Body of pancreas (tissue), 4 donors: ENCODE measurements around the gene BEST1. TPM values are rescaled to one million over a fixed set of nuclear protein-coding genes. Genes with fewer than 3 reads are reported as not detected.
A peak's percentile ranks its signal among the peaks of the same experiment; 100 is the strongest.
"Not testable (repeated sequence)": the region's sequence is repeated elsewhere in the genome, so short reads cannot be mapped to it uniquely, and the experiment has no call there.

Experiments used
- ATAC-seq: fragments of 150-250 bp; one replicate; pipeline ENCODE4 v1.9.1; 2016
- DNase-seq, 4 donors: peaks; one replicate each; pipeline ENCODE4 v3.0.0-alpha.2; 2019
- H3K27ac ChIP-seq, 4 donors: fragments of 200-600 bp; sonication (generic); 1 replicate in 3 of 4; 2 replicates in 1 of 4; pipeline versions ENCODE4 v1.5.1 to v1.6.1; 2016 to 2019; ENCODE audit warnings: mild to moderate bottlenecking in 1 of 4, mixed read lengths in 1 of 4, moderate library complexity in 1 of 4
- H3K27me3 ChIP-seq, 2 donors: fragments of 200-600 bp; sonication (generic); one replicate each; pipeline ENCODE4 v1.6.0; 2016; ENCODE audit warnings: mild to moderate bottlenecking in 1 of 2
- H3K36me3 ChIP-seq, 2 donors: fragments of 200-600 bp; sonication (generic); replicated peaks in 1 of 2; 2 replicates each; pipeline ENCODE4 v1.5.1; 2016; ENCODE audit warnings: low read depth in 2 of 2; ENCODE audit not compliant: insufficient read depth in 1 of 2
- H3K4me1 ChIP-seq: fragments of 200-600 bp; sonication (generic); one replicate; pipeline ENCODE4 v1.6.0; 2016
- H3K4me3 ChIP-seq, 2 donors: fragments of 200-600 bp; sonication (generic); 1 replicate in 1 of 2; 2 replicates in 1 of 2; pipeline ENCODE4 v1.5.1; 2016 to 2019
- H3K9me3 ChIP-seq, 3 donors: fragments of 200-600 bp; sonication (generic); 1 replicate in 2 of 3; 2 replicates in 1 of 3; pipeline ENCODE4 v1.5.1; 2016
- CTCF ChIP-seq, 7 experiments: fragments of 450-650 bp in 4 of 7; fragments of 200-600 bp in 3 of 7; sonication (generic) in 3 of 7; IDR thresholded peaks; one replicate each; pipeline ENCODE4 v1.5.1; 2016 to 2019; ENCODE audit warnings: antibody characterized with exemption in 7 of 7
- POLR2A ChIP-seq, 3 donors: fragments of 450-650 bp; IDR thresholded peaks; one replicate each; pipeline ENCODE4 v1.6.1; 2016; ENCODE audit warnings: antibody characterized with exemption in 3 of 3, mild to moderate bottlenecking in 2 of 3
- WGBS, 2 donors: methylation state at CpG; one replicate each; pipeline ENCODE4 v1.1.5; 2017; 5-methylcytosine and 5-hydroxymethylcytosine counted together
- intact Hi-C: fragments of 100-400 bp; cut with DNase I; formaldehyde crosslinking; loops from one replicate; pipeline ENCODE4 v1.15.1; 2023
- total RNA-seq, 2 donors: library from RNA; depleted of rRNA; stranded (reverse); fragments of >200 nt; gene quantifications; one replicate each; pipeline ENCODE4 v1.1.0, GENCODE V29; 2016

BEST1 gene
- total RNA-seq, 2 donors from 2014 or later: 1.6 to 2.6 TPM

- intact Hi-C loops: no loop called here
- Histone ChIP-seq H3K9me3 (no peaks in the 10 kb centered on the region), H3K27ac (peak overlapping the region; percentile 39 to 99 (median 69)), H3K27me3 (no peaks in the 10 kb centered on the region), H3K4me1 (peaks cover 47% of the 10 kb centered on the region), H3K4me3 (no peak overlapping the region), H3K36me3 (peaks cover 0 to 13% of the 10 kb centered on the region in 2 donors)
- DNase-seq (peak in 1 of 4 donors; percentile 15), ATAC-seq (no peak)
- no peak for TF ChIP-seq POLR2A (IDR thresholded peaks at IDR 0.05)
- TF ChIP-seq CTCF (IDR thresholded peaks at IDR 0.05): no peak
- 85 to 89% methylated on average over 11 to 12 of the region's 12 CpGs for WGBS, 2 donors
Observed at GRCh38 chr11:61962213-61963015, 12.3 kb downstream of the BEST1 start.

- peaks cover 0 to 13% of the 10 kb centered on the region in 2 donors for H3K36me3 ChIP-seq
- H3K4me1 ChIP-seq: peaks cover 47% of the 10 kb centered on the region
- no peaks in the 10 kb centered on the region for H3K9me3 ChIP-seq
- intact Hi-C loops: no loop called here
- DNase-seq (peak in 1 of 4 donors; percentile 18), ATAC-seq (no peak)
- WGBS, 2 donors: 85 to 100% methylated on average over 2 to 3 of the region's 3 CpGs
- no peak overlapping the region for H3K4me3 ChIP-seq
- peak overlapping the region; percentile 14 to 99 (median 69) for H3K27ac ChIP-seq
- no peaks in the 10 kb centered on the region for H3K27me3 ChIP-seq
- TF ChIP-seq POLR2A (IDR thresholded peaks at IDR 0.05) (no peak), CTCF (IDR thresholded peaks at IDR 0.05) (no peak)
Observed at GRCh38 chr11:61963016-61963281, 12.8 kb downstream of the BEST1 start.

- peak overlapping the region in 3 of 4 donors; percentile 14 to 99 (median 98) for H3K27ac ChIP-seq
- DNase-seq (peak in 2 of 4 donors; percentile 15 to 60), ATAC-seq (no peak)
- no peak overlapping the region for H3K4me3 ChIP-seq
- H3K9me3 ChIP-seq: no peaks in the 10 kb centered on the region
- peaks cover 51% of the 10 kb centered on the region for H3K4me1 ChIP-seq
- TF ChIP-seq CTCF (IDR thresholded peaks at IDR 0.05) (no peak), POLR2A (IDR thresholded peaks at IDR 0.05) (peak in 2 of 3 donors; percentile 45 to 50)
- 53 to 61% methylated on average over 10 of the region's 10 CpGs for WGBS, 2 donors
- peaks cover 0 to 13% of the 10 kb centered on the region in 2 donors for H3K36me3 ChIP-seq
- no peaks in the 10 kb centered on the region for H3K27me3 ChIP-seq
- intact Hi-C loops: no loop called here
Observed at GRCh38 chr11:61963282-61964057, 13.3 kb downstream of the BEST1 start.

- WGBS, 2 donors: 55 to 57% methylated on average over 4 of the region's 4 CpGs
- H3K9me3 ChIP-seq: no peaks in the 10 kb centered on the region
- H3K36me3 ChIP-seq: peaks cover 0 to 13% of the 10 kb centered on the region in 2 donors
- no peak overlapping the region for H3K4me3 ChIP-seq
- no peak for TF ChIP-seq CTCF (IDR thresholded peaks at IDR 0.05)
- peak in 1 of 3 donors; percentile 26 for TF ChIP-seq POLR2A (IDR thresholded peaks at IDR 0.05)
- H3K4me1 ChIP-seq: peaks cover 58% of the 10 kb centered on the region
- H3K27me3 ChIP-seq: no peaks in the 10 kb centered on the region
- ATAC-seq (no peak), DNase-seq (peak in 1 of 4 donors; percentile 12)
- intact Hi-C loops: no loop called here
- peak overlapping the region in 3 of 4 donors; percentile 14 to 99 (median 98) for H3K27ac ChIP-seq
Observed at GRCh38 chr11:61964058-61964665, 14.0 kb downstream of the BEST1 start.

GRCh38 chr11:61964666-61965271 lies 14.6 kb downstream of the BEST1 start:
- peak in 2 of 4 donors; percentile 35 to 43 for DNase-seq
- H3K4me1 ChIP-seq: peaks cover 64% of the 10 kb centered on the region
- H3K9me3 ChIP-seq, H3K27me3 ChIP-seq, ATAC-seq, intact Hi-C loops, H3K4me3 ChIP-seq: not testable (repeated sequence)
- H3K27ac ChIP-seq: peak overlapping the region in 3 of 4 donors; percentile 98 to 99 (median 99)
- H3K36me3 ChIP-seq: peaks cover 0 to 13% of the 10 kb centered on the region in 2 donors
- 13 to 26% methylated on average over 9 of the region's 9 CpGs for WGBS, 2 donors
